Panc1 (cell line): Measurements from ENCODE around the gene DSCAM. TPM values are rescaled to one million over a fixed set of nuclear protein-coding genes. Genes with fewer than 3 reads are reported as not detected.

Source experiments
- ATAC-seq: fragments of 200-7000 bp; cut with Tn5 transposase; 2 replicates; pipeline ENCODE4 v1.9.1; 2020; ENCODE audit warnings: mild to moderate bottlenecking, moderate library complexity
- BruUV-seq: library from RNA; stranded (reverse); fragments of 400-500 nt; replicated peaks from 2 replicates; lab custom pipeline; 2021; lab: Mats Ljungman, UMichigan
- CTCF ChIA-PET: fragments of 300-600 bp; sonication (Branson Sonifier 250); formaldehyde crosslinking; loops from one replicate; lab custom pipeline; 2022; ENCODE audit warnings: antibody characterized with exemption; lab: Charles Lee
- POLR2A ChIA-PET: fragments of 300-600 bp; sonication (Branson Sonifier 250); formaldehyde crosslinking; loops from one replicate; lab custom pipeline; 2022; ENCODE audit warnings: antibody characterized with exemption; lab: Charles Lee
- DNase-seq: peaks from one replicate; pipeline ENCODE4 v3.0.0-alpha.2; 2010; ENCODE audit warnings: low read depth, low spot score
- H3K27ac ChIP-seq: 2 replicates; pipeline ENCODE4 v1.5.1; 2011; ENCODE audit warnings: mild to moderate bottlenecking, low read length, inconsistent platforms
- H3K27me3 ChIP-seq: fragments of 200-500 bp; sonication (Bioruptor generic); 2 replicates; pipeline ENCODE4 v1.6.0; 2014; ENCODE audit warnings: low read length, inconsistent platforms; ENCODE audit not compliant: control insufficient read depth, insufficient read depth
- H3K36me3 ChIP-seq: fragments of 200-500 bp; sonication (Bioruptor generic); 2 replicates; pipeline ENCODE4 v1.5.1; 2014; ENCODE audit warnings: inconsistent platforms, mild to moderate bottlenecking, low read length, moderate library complexity; ENCODE audit not compliant: control insufficient read depth, insufficient read depth
- H3K4me1 ChIP-seq: 2 replicates; pipeline ENCODE4 v1.5.1; 2011; ENCODE audit warnings: inconsistent platforms, mild to moderate bottlenecking, low read length, moderate library complexity; ENCODE audit not compliant: control insufficient read depth, insufficient read depth
- H3K4me3 ChIP-seq, 2 experiments: 2 replicates each; pipeline ENCODE4 v1.5.1; 2011 to 2012; ENCODE audit warnings: low read depth in 2 of 2, low read length in 2 of 2, mild to moderate bottlenecking in 2 of 2, inconsistent platforms in 1 of 2, moderate library complexity in 1 of 2
- H3K9me3 ChIP-seq: fragments of 200-500 bp; sonication (Bioruptor generic); 2 replicates; pipeline ENCODE4 v1.5.1; 2014; ENCODE audit warnings: low read depth, mild to moderate bottlenecking, inconsistent platforms, low read length, moderate library complexity; ENCODE audit not compliant: control insufficient read depth, insufficient read depth
- POLR2AphosphoS5 ChIP-seq: IDR thresholded peaks from 2 replicates; pipeline ENCODE4 v1.6.1; 2012; ENCODE audit warnings: mild to moderate bottlenecking, low read depth, low read length, moderate library complexity
- SIN3A ChIP-seq: IDR thresholded peaks from 2 replicates; pipeline ENCODE4 v1.6.1; 2012; ENCODE audit warnings: low read depth, mild to moderate bottlenecking, low read length, moderate library complexity, borderline replicate concordance; ENCODE audit not compliant: insufficient read depth
- TCF7L2 ChIP-seq: IDR thresholded peaks from 2 replicates; pipeline ENCODE4 v1.6.1; 2011; ENCODE audit warnings: mild to moderate bottlenecking, low read depth, low read length, inconsistent platforms
- in situ Hi-C: cut with HindIII; loops from 2 replicates; pipeline ENCODE4 v1.10.0; 2016; ENCODE audit warnings: low sequenced_read_pairs, low pct_unique_long_range_greater_than_20kb
- intact Hi-C: fragments of 100-400 bp; cut with micrococcal nuclease; formaldehyde crosslinking; loops from one replicate; pipeline ENCODE4 v1.10.0; 2022; ENCODE audit not compliant: unreplicated experiment
- total RNA-seq: library from RNA; stranded (reverse); gene quantifications from one replicate; pipeline ENCODE4 v1.2.1, GENCODE V29; 2021; ENCODE audit not compliant: unreplicated experiment
- TF ChIP-seq, protein P1 (sequence below), 2 experiments: IDR thresholded peaks; 2 replicates each; pipeline ENCODE4 v1.6.1; 2011 to 2012; ENCODE audit warnings: low read depth in 2 of 2, control low read depth in 1 of 2, low read length in 1 of 2, mild to moderate bottlenecking in 1 of 2, moderate library complexity in 1 of 2; ENCODE audit not compliant: insufficient read depth in 1 of 2
- TF ChIP-seq, protein P2 (sequence below): fragments of 450-650 bp; IDR thresholded peaks from 2 replicates; pipeline ENCODE4 v1.5.1; 2017; ENCODE audit warnings: mild to moderate bottlenecking

DSCAM gene
- total RNA-seq, 1 experiment from 2014 or later: not detected

DNA sequence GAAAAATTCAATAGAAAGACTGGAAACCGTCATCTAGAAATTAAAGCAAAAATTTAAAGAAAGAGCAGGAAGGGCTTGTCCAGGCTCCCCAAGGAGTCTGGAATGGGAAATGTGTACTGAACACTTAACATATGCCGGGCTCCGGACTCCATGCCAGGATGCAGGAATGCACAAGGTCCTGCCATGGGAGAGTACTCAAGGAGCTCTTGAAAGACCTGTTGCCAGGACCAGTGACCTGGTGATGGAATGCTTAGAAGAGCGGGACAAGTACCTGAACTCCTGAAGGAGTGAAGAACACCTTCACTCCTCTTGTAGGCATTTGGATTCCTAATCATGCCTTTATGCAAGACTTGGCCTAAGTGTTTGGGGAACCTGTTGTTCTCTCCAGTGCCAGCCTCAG is 16.9 kb upstream of the DSCAM start:
- intact Hi-C loops: no loop called here
- ATAC-seq (no peak), DNase-seq (no peak)
- TF ChIP-seq POLR2AphosphoS5: no peak
- TF ChIP-seq SIN3A: no peak
- TF ChIP-seq, protein P1, sequence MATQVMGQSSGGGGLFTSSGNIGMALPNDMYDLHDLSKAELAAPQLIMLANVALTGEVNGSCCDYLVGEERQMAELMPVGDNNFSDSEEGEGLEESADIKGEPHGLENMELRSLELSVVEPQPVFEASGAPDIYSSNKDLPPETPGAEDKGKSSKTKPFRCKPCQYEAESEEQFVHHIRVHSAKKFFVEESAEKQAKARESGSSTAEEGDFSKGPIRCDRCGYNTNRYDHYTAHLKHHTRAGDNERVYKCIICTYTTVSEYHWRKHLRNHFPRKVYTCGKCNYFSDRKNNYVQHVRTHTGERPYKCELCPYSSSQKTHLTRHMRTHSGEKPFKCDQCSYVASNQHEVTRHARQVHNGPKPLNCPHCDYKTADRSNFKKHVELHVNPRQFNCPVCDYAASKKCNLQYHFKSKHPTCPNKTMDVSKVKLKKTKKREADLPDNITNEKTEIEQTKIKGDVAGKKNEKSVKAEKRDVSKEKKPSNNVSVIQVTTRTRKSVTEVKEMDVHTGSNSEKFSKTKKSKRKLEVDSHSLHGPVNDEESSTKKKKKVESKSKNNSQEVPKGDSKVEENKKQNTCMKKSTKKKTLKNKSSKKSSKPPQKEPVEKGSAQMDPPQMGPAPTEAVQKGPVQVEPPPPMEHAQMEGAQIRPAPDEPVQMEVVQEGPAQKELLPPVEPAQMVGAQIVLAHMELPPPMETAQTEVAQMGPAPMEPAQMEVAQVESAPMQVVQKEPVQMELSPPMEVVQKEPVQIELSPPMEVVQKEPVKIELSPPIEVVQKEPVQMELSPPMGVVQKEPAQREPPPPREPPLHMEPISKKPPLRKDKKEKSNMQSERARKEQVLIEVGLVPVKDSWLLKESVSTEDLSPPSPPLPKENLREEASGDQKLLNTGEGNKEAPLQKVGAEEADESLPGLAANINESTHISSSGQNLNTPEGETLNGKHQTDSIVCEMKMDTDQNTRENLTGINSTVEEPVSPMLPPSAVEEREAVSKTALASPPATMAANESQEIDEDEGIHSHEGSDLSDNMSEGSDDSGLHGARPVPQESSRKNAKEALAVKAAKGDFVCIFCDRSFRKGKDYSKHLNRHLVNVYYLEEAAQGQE (IDR thresholded peaks at IDR 0.05; ENCODE audit: insufficient read depth in 1 of 2, low read depth in 2 of 2, low read length in 1 of 2): no peak
- TF ChIP-seq TCF7L2: no peak
- TF ChIP-seq, protein P2, sequence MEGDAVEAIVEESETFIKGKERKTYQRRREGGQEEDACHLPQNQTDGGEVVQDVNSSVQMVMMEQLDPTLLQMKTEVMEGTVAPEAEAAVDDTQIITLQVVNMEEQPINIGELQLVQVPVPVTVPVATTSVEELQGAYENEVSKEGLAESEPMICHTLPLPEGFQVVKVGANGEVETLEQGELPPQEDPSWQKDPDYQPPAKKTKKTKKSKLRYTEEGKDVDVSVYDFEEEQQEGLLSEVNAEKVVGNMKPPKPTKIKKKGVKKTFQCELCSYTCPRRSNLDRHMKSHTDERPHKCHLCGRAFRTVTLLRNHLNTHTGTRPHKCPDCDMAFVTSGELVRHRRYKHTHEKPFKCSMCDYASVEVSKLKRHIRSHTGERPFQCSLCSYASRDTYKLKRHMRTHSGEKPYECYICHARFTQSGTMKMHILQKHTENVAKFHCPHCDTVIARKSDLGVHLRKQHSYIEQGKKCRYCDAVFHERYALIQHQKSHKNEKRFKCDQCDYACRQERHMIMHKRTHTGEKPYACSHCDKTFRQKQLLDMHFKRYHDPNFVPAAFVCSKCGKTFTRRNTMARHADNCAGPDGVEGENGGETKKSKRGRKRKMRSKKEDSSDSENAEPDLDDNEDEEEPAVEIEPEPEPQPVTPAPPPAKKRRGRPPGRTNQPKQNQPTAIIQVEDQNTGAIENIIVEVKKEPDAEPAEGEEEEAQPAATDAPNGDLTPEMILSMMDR: no peak
- in situ Hi-C loops: no loop called here
- H3K9me3 ChIP-seq: no peaks in the 10 kb centered on the region
- H3K4me1 ChIP-seq: no peaks in the 10 kb centered on the region
- no peaks in the 10 kb centered on the region for H3K27me3 ChIP-seq
- CTCF ChIA-PET: no interaction called here
- H3K27ac ChIP-seq: no peak overlapping the region
- no peak overlapping the region for H3K4me3 ChIP-seq
- H3K36me3 ChIP-seq: no peaks in the 10 kb centered on the region
- POLR2A ChIA-PET: no interaction called here
- BruUV-seq: no TSS peak

DNA sequence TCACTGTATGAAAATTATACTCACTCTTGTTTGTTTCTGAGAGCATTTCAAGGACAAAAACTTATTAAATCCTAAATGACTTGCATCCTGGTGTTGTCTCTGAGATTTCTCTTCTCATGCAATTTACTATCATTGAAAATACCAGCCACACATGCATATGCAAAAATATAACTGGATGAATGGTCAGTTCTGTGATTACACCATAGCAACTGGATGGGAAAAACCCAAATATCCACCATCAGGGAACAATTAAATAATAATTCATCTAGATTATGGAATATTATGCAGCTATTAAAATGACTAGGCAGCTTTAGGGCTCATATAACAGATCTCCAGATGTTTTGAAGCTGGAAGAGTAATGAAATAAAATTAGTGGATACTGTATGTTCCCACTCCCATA is 11.6 kb upstream of the DSCAM start:
- ATAC-seq (no peak), DNase-seq (no peak)
- ChIA-PET POLR2A (no interaction called here), CTCF (no interaction called here)
- Histone ChIP-seq H3K27me3 (no peaks in the 10 kb centered on the region; the same call in 1 of the 2 replicates), H3K4me1 (no peaks in the 10 kb centered on the region), H3K9me3 (no peaks in the 10 kb centered on the region), H3K4me3 (no peak overlapping the region), H3K36me3 (no peaks in the 10 kb centered on the region), H3K27ac (no peak overlapping the region)
- in situ Hi-C loops: no loop called here
- BruUV-seq: no TSS peak
- intact Hi-C loops: no loop called here
- TF ChIP-seq, protein P2: no peak
- TF ChIP-seq TCF7L2 (no peak), POLR2AphosphoS5 (no peak), SIN3A (no peak)
- TF ChIP-seq, protein P1 (IDR thresholded peaks at IDR 0.05; ENCODE audit: insufficient read depth in 1 of 2, low read depth in 2 of 2, low read length in 1 of 2): no peak
